ENCODE results near the gene ITGB7.

DNA sequence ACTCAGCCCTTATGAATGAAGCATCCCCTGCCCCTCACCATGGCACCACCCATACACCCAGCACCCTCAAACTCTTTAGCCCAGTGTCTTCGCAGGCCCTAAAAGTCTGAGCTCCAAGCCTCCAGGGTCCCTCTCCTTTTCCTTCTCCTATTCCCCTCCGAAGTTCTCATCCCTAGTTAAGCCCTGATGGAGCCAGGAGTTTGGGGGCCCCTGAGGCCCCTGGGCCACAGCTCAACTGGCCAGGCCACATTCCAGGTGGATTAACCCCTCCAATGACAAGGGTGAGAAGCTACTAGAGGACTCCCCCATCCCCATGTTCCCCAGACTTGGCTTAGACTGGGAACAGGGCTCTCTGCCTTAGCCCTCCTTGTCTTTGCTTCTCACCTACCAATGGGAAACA, 22.4 kb upstream of the ITGB7 start:
- TF ChIP-seq, protein P1, sequence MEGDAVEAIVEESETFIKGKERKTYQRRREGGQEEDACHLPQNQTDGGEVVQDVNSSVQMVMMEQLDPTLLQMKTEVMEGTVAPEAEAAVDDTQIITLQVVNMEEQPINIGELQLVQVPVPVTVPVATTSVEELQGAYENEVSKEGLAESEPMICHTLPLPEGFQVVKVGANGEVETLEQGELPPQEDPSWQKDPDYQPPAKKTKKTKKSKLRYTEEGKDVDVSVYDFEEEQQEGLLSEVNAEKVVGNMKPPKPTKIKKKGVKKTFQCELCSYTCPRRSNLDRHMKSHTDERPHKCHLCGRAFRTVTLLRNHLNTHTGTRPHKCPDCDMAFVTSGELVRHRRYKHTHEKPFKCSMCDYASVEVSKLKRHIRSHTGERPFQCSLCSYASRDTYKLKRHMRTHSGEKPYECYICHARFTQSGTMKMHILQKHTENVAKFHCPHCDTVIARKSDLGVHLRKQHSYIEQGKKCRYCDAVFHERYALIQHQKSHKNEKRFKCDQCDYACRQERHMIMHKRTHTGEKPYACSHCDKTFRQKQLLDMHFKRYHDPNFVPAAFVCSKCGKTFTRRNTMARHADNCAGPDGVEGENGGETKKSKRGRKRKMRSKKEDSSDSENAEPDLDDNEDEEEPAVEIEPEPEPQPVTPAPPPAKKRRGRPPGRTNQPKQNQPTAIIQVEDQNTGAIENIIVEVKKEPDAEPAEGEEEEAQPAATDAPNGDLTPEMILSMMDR (IDR thresholded peaks at IDR 0.05): no peak
- TF ChIP-seq, protein P2, sequence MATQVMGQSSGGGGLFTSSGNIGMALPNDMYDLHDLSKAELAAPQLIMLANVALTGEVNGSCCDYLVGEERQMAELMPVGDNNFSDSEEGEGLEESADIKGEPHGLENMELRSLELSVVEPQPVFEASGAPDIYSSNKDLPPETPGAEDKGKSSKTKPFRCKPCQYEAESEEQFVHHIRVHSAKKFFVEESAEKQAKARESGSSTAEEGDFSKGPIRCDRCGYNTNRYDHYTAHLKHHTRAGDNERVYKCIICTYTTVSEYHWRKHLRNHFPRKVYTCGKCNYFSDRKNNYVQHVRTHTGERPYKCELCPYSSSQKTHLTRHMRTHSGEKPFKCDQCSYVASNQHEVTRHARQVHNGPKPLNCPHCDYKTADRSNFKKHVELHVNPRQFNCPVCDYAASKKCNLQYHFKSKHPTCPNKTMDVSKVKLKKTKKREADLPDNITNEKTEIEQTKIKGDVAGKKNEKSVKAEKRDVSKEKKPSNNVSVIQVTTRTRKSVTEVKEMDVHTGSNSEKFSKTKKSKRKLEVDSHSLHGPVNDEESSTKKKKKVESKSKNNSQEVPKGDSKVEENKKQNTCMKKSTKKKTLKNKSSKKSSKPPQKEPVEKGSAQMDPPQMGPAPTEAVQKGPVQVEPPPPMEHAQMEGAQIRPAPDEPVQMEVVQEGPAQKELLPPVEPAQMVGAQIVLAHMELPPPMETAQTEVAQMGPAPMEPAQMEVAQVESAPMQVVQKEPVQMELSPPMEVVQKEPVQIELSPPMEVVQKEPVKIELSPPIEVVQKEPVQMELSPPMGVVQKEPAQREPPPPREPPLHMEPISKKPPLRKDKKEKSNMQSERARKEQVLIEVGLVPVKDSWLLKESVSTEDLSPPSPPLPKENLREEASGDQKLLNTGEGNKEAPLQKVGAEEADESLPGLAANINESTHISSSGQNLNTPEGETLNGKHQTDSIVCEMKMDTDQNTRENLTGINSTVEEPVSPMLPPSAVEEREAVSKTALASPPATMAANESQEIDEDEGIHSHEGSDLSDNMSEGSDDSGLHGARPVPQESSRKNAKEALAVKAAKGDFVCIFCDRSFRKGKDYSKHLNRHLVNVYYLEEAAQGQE (IDR thresholded peaks at IDR 0.05; ENCODE audit: insufficient read depth in 1 of 2, low read depth in 2 of 2, low read length in 1 of 2): no peak

Data from Panc1 (cell line).